Fibroblast of skin of back (primary cell): ENCODE data around the gene AGBL3. TPM values are rescaled to one million over a fixed set of nuclear protein-coding genes. Genes with fewer than 3 reads are reported as not detected.

Experiments used
- DNase-seq: peaks from one replicate; pipeline ENCODE4 v3.0.0-alpha.2; 2013
- polyA plus RNA-seq, 2 experiments: library from polyadenylated mRNA; unstranded; fragments of 120-200 nt; gene quantifications; one replicate each; pipeline ENCODE4 v1.2.1, GENCODE V29; 2013; ENCODE audit not compliant: insufficient read length in 2 of 2

AGBL3 gene
- 0.63 TPM for polyA plus RNA-seq (2013, experiment 1 of 2; ENCODE audit: insufficient read length)
- polyA plus RNA-seq (2013, experiment 2 of 2; ENCODE audit: insufficient read length), result 0.46 TPM

GRCh38 chr7:134986363-134987251 is at the start of gene AGBL3:
Gene AGBL3, plus strand, starts transcription at chr7:134986508. Its CDS starts 1,426 bp downstream, at chr7:134987934.
- peak; percentile 97 for DNase-seq

GRCh38 chr7:134936893-134937510 is 49.3 kb upstream of the AGBL3 start:
- DNase-seq, result no peak

DNA sequence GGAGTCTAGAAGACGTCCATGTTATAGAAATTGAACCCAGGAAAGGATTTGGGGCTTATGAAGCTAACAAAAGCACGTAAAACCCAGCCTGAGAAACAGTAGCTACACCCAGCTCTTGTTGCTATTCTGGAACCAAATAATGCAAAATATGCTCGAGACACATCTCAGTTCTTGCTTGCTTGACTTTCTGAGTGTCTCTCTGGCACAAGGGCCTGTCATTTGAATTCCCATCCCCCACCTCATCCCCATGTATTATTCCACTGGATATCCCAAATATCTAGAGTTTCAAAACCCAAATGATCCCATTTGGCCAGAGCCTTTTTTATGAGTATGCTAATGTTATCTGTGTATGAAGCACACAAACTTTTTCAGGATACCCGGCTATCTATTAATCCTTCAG is 48.2 kb upstream of the AGBL3 start:
- no peak for DNase-seq

DNA sequence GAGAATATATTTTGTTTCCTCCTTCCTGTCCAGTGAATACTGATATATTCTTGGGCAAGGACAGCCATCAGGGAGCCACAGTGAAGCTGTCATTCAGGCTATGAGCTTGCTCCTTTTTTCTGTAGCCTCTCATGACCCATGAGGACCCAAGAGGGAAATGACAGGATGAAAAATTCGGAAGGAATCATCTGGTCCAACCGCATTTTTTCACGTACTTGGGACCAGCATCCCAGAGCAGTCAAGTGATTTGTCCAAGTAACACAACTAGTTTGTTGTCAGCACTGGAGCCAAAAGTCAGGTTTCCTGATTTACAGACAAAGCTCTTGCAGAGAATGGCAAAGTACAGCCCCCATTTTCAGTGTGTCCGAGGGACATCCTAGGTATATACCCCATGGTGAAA is 47.2 kb upstream of the AGBL3 start:
- no peak for DNase-seq

GRCh38 chr7:134940729-134941128 is 45.6 kb upstream of the AGBL3 start:
- no peak for DNase-seq

DNA sequence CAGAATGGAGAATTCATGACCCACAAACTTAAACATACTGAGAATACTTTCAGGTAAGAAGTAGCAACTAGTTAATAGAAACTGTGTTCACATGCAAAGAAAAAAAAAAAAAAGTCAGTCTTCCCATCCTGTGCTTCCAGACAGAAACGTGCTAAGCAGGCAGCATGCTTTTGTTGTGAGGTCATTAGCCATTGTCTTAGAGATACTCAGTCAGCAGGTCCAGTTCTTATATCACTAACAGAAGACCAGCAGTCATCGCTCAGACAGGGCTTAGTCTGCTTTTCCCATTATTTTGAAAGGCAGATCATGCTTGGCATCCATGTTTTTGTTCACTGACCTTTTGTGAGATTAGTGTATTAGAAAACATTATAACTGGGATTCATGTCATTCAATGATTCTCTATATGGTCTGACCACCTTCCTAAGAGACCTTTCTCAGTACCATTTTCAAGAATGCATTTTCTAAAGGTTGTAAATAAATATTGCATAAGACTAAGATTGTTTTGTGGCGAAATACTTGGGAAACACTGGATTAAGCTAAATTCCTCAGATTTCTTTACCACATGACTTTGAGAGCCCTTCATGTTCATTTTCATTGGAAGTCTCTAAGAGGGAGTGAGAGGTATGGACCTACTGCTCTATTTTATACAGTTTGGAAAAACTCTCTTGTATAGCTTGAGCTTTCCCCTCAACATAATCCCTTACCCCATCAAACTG is 45.0 kb upstream of the AGBL3 start:
- peak; percentile 88 for DNase-seq

GRCh38 chr7:134941952-134942351 is 44.4 kb upstream of the AGBL3 start:
- no peak for DNase-seq

- no peak for DNase-seq
Observed at GRCh38 chr7:134942690-134943466, 43.4 kb upstream of the AGBL3 start.

DNA sequence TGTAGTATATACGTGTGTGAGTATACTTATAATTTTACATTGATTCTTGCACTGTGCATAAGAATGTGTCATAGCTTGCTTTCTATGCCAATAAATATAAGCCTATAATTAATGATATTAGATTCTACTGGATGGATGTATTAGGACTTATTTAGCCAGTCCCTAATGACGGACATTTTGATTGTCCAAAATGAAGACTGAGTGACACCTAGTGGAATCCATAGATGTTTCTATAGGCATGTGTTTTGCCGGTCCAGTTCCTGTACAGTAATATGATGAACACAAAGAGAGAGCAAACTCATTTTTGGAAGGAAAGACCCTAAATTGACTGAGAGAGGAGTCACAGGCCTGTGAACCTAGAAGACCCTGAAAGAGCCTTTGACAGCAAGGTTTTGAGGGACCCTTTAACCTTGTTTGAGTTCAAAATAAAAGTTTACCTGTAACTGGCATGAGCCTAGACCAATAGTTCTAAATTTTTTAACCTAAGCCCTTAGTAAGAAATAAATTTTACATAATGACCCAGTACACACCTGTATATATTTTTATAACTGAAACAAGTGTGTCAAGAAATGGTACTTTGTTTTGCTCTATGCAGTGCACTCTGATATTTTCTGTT is 42.4 kb upstream of the AGBL3 start:
- no peak for DNase-seq

DNA sequence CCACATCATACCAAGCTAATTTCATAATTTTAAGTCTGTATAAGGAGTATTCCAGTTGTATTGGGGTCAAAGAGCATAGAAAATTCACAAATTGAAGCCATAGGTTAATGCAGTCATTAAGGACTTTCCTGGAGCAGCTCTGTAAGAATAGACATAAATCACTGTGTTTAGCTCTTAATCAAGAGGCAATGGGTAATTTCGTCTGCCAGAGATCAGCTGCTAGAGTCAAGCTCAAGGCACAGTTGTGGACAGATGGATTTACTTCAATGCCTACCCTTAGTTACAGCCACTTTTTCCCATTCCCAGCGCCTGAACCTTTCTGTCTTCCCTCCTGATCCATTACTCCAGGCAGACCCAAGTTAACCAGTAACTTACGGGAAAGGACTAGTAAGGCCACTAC is 40.6 kb upstream of the AGBL3 start:
- no peak for DNase-seq

GRCh38 chr7:134946260-134946659 is 40.0 kb upstream of the AGBL3 start:
- no peak for DNase-seq

- DNase-seq, result no peak
Observed at GRCh38 chr7:134947329-134947728, 39.0 kb upstream of the AGBL3 start.

DNA sequence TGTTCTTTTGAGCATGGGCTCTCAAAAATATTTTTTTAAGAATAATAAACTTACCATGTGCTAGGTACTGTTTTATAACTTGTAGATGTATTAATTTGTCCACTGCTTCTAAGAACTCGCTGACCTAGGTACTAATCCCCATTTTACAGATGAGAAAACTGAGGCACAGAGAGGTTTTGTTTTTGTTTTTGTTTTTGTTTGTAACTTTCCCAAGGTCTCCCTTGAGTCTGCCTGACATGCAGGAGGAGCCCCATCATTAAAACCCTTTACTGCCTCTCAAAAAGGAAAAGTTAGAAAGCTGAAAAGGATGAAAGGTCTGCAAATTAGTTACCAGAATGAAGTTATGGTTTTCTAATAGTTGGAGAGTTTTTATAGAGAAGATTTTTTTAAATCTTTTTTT is 38.5 kb upstream of the AGBL3 start:
- no peak for DNase-seq

GRCh38 chr7:134948246-134948645 is 38.1 kb upstream of the AGBL3 start:
- no peak for DNase-seq

GRCh38 chr7:134948736-134949135 is 37.6 kb upstream of the AGBL3 start:
- DNase-seq, result peak; percentile 65

DNA sequence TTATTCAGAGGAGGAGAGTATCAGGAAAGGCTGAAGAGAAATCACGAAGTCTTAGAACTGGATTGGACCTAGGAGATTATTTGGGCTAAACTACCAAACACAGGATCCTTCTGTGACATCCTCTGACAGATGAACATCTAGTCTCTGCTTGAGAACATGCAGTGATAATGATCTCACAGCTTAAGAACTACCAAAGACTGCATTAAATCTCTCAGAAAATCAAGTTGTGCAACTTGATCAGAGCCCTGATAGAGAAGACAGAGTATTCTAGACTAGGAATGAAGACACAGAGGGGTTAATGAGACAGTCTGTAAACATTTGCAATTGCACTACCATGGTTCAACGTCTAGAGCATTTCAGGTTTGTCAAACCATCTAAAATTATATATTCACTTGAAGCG is 37.1 kb upstream of the AGBL3 start:
- no peak for DNase-seq

- no peak for DNase-seq
Observed at GRCh38 chr7:134954197-134955082, 31.9 kb upstream of the AGBL3 start.

DNA sequence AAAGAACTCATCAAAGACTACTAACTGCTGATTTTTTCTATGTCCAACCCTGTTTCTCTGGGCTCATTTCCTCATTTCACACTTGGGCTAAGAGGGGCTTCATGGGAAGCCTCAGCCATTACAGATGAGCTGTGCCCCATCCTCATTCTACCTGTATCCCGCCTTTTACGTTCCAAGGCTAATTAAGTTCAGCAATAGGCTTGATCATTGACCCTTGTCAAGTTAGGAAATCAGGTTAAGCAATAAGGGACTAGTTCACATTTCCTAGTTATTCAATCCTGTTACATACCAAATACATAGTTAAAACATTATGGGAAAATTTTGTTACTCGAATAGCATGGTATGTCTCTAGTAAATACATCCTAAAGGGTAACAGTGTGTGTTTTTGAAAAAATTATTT is 29.3 kb upstream of the AGBL3 start:
- DNase-seq, result no peak

GRCh38 chr7:134959810-134960209 is 26.5 kb upstream of the AGBL3 start:
- DNase-seq, result no peak

DNA sequence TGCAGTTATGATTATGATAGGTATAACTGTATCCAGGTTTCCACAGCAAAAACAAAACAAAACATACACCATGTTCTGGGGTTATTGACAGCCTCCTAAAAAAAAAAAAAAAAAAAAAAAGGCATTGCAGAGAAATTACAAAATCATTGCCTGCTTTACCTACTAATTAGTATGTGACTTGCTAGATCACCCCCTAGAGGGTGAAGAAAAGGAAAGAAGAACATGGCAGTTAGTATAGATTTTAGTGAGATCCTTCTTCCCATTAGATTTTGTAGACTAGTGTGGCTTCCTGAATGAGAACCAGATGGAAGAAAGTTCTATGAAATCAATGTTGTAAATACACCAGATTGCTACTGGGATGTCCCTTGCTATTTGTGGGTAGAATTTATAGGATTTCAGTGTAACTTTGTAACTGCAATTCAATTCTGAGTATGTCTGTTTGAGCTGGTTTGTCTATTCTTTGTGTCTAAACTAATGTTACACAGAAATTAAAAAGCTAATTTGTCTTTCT is 24.0 kb upstream of the AGBL3 start:
- no peak for DNase-seq

- DNase-seq, result no peak
Observed at GRCh38 chr7:134963036-134963435, 23.3 kb upstream of the AGBL3 start.
